CD1c-positive myeloid dendritic cell (primary cell): ENCODE results near the gene MEIKIN.

Experiments
- DNase-seq: peaks from one replicate; pipeline ENCODE4 v3.0.0-alpha.2; 2016; ENCODE audit errors: extremely low spot score

MEIKIN gene

GRCh38 chr5:131771692-131772091, 173.8 kb downstream of the MEIKIN start:
- DNase-seq = no peak

DNA sequence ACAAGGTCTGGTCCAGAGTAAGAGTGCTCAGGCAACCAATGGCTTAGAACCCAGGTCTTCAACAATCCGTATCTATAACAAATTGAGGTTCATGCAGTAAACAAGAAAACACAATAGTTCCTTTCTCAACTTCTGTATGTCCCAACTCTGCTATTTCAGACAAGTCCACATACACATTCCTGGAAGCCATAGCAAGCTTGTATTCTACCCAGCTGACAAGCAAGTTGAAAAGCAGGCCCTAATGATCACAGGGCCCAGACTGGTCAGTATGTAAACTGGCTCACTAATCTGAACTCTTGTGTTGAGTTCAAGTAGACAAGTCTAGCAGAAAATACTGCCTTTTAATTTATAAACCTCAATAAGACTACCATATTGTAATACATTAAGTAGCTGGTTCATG, 175.5 kb downstream of the MEIKIN start:
- no peak for DNase-seq

DNA sequence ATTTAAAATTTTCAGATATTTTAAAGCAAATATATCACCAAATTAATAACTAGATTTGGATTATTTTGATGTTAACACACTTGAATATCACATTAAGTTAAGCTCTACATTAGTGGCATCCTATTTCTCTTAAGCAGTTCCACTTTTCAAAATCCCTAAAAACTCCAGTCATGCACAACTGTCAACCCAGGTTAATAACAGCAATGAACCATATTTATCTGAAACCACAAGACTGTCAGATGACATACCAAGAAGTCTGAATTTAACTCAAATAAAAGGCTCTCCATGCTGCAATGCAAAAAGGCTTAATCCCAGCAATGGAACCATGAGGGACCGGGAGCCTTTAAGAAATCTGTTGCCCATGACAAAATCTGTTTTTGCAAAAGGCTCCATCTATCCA, 176.1 kb downstream of the MEIKIN start:
- DNase-seq = no peak

DNA sequence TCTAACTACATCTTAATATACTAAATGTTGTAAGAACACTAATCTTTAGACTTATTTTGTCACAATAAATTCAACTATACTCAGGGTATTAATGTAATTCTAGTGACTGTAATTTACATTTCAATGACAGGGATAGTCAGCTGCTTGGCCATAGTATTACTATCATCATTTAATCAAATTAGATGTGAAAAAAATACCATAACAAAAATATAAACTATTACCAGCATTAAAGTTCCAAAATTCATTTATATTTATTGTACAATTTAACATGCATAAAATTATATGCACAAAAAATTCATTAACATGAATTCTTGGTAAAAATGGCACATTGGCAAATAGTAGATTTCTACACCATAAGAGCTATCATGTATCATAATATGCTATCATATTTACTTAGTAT, 177.6 kb downstream of the MEIKIN start:
- no peak for DNase-seq

- DNase-seq = no peak
These were observed 178.8 kb downstream of the MEIKIN start for GRCh38 chr5:131766689-131767088.

DNA sequence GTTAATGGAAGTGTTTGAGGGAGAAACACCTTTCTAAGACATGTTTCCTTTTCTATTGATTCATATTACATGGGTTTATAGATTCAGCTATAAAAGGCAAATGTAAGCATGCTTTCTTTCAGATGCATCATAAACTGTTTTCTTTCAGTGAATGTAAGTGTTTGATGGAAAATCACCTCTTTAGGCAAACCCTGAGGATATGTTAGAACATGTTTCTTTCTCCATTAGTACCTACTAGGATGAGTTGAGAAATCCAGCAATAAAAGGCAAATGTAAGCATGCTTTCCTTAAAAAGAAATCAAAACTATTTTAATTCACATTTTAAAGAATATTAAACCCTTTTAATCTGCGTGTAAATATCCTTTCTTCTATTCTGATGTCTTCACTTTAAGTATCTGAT, 180.2 kb downstream of the MEIKIN start:
- DNase-seq = no peak

- DNase-seq = no peak
These were observed 181.5 kb downstream of the MEIKIN start for GRCh38 chr5:131763968-131764367.

DNA sequence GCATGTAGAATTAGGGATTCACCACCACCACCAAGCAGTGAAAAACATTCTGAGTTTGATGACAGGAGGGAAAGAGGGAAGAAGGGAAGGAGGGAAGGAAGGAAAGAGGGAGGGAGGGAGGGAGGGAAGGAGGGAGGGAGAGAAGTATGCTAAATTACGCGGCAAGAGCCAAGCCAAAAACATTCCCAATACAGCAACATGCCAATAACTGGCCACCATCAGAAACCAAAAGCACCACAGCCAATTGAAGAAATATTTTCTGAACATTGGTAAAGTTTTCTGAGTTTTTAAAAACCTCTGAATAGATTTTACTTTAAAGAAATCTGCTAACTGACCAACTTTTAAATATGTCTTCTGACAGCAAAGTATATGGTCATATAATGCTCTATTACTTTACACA, 184.7 kb downstream of the MEIKIN start:
- DNase-seq = no peak

DNA sequence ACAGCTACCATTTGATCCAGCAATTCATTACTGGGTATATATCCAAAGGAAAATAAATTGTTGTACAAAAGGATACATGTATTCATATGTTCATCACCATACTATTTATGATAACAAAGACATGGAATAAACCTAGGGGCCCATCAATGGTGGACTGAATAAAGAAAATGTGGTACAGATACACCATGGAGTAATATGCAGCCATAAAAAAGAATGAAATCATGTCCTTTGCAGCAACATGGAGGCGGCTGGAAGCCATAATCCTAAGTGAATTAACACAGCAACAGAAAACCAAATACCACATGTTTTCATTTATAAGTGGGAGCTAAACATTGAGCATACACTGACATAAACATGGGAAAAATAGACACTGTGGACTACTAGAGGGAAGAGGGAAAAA, 185.8 kb downstream of the MEIKIN start:
- DNase-seq = no peak

GRCh38 chr5:131758520-131758900, 187.0 kb downstream of the MEIKIN start:
- DNase-seq = no peak

- DNase-seq = no peak
These were observed 187.5 kb downstream of the MEIKIN start for GRCh38 chr5:131757830-131758519.
